ENCODE measurements around the gene PPM1D. TPM values are rescaled to one million over a fixed set of nuclear protein-coding genes. Genes with fewer than 3 reads are reported as not detected.

PPM1D gene
- polyA plus RNA-seq, 2 of the 4 experiments (the other 2 are of a cell fraction): 10.5 to 13.5 TPM

GRCh38 chr17:60627124-60627523 is 27.1 kb downstream of the PPM1D start:
- peaks cover 7% of the 10 kb centered on the region; the same call in 2 of the 3 replicates for H3K4me1 ChIP-seq
- H3K27ac ChIP-seq: no peak overlapping the region
- H3K9me3 ChIP-seq: no peaks in the 10 kb centered on the region
- CTCF ChIA-PET: interaction anchor here (0.8 to 6.6 kb wide), 4 partner anchors 12 to 57 kb away, joined by 3 to 71 read pairs (median 4); no protein-coding TSS in a partner anchor
- WGBS (ENCODE audit: missing lambda C conversion rate): 68% methylated on average over 2 of the region's 2 CpGs
- POLR2A ChIA-PET: no interaction called here
- H3K4me2 ChIP-seq: peak overlapping the region; percentile 18; the same call in 1 of the 3 replicates
- FAIRE-seq (no peak), ATAC-seq (no peak), DNase-seq (ENCODE audit: low read depth in 1 of 2, low spot score in 1 of 2) (no peak)
- TF ChIP-seq BHLHE40 (IDR thresholded peaks at IDR 0.05; ENCODE audit: low read depth, low read length): no peak
- no peak for TF ChIP-seq PBX3 (IDR thresholded peaks at IDR 0.05)
- TF ChIP-seq RCOR1 (IDR thresholded peaks at IDR 0.05; ENCODE audit: low read depth, low read length): no peak
- TF ChIP-seq KDM1A (IDR thresholded peaks at IDR 0.05; ENCODE audit: low read depth): no peak
- TF ChIP-seq USF2 (IDR thresholded peaks at IDR 0.05): no peak
- TF ChIP-seq HOXB5 (CRISPR knock-in tag; IDR thresholded peaks at IDR 0.05): no peak
- TF ChIP-seq KDM5A (IDR thresholded peaks at IDR 0.05): no peak
- no peak for TF ChIP-seq NR3C1 (IDR thresholded peaks at IDR 0.05)
- TF ChIP-seq GATA3 (IDR thresholded peaks at IDR 0.05; ENCODE audit: borderline replicate concordance): no peak
- TF ChIP-seq PHF8 (IDR thresholded peaks at IDR 0.05; ENCODE audit: borderline replicate concordance, low read depth): no peak
- TF ChIP-seq HOXA7 (CRISPR knock-in tag; IDR thresholded peaks at IDR 0.05): no peak
- no peak for TF ChIP-seq JUNB (IDR thresholded peaks at IDR 0.05)
- no peak for TF ChIP-seq HEYL (CRISPR knock-in tag; IDR thresholded peaks at IDR 0.05)
- no peak for TF ChIP-seq MAX (IDR thresholded peaks at IDR 0.05)
- H3K4me3 ChIP-seq: no peak overlapping the region

GRCh38 chr17:60628252-60628889 is 28.4 kb downstream of the PPM1D start:
- POLR2A ChIA-PET: no interaction called here
- ATAC-seq: no peak
- CTCF ChIA-PET: interaction anchor here (0.7 to 6.6 kb wide), 4 partner anchors 10 to 1097 kb away, joined by 3 to 71 read pairs (median 4); partner anchors contain the start of gene PPM1D

More at GRCh38 chr17:60628252-60628889, 28.4 kb downstream of the PPM1D start:
- Histone ChIP-seq H3K9me3 (no peaks in the 10 kb centered on the region), H3K4me2 (no peak overlapping the region), H3K27ac (no peak overlapping the region), H3K4me1 (peaks cover 7% of the 10 kb centered on the region; the same call in 2 of the 3 replicates), H3K4me3 (no peak overlapping the region)
- TF ChIP-seq CBX8 (IDR thresholded peaks at IDR 0.05): no peak
- no peak for TF ChIP-seq JUNB (IDR thresholded peaks at IDR 0.05)
- TF ChIP-seq CTCF (IDR thresholded peaks at IDR 0.05): no peak
- TF ChIP-seq RNF2 (IDR thresholded peaks at IDR 0.05; ENCODE audit: borderline replicate concordance, low read depth): no peak
- no peak for TF ChIP-seq ZC3H11A (IDR thresholded peaks at IDR 0.05)
- no peak for TF ChIP-seq ZFP36 (IDR thresholded peaks at IDR 0.05; ENCODE audit: borderline replicate concordance, partially characterized antibody)
- no peak for TF ChIP-seq JUN (IDR thresholded peaks at IDR 0.05)
- TF ChIP-seq MAFK (IDR thresholded peaks at IDR 0.05; ENCODE audit: partially characterized antibody): no peak
- no peak for TF ChIP-seq MAZ (IDR thresholded peaks at IDR 0.05; ENCODE audit: borderline replicate concordance, low read depth, low read length)
- TF ChIP-seq BCL3 (IDR thresholded peaks at IDR 0.05): no peak
- no peak for TF ChIP-seq USF2 (IDR thresholded peaks at IDR 0.05)
- DNase-seq (ENCODE audit: low read depth in 1 of 2, low spot score in 1 of 2) (no peak), FAIRE-seq (no peak)
- 91% methylated on average over 6 of the region's 6 CpGs for WGBS (ENCODE audit: missing lambda C conversion rate)

Data from A549 (cell line).